ENCODE measurements around the gene FBXO34. TPM values are rescaled to one million over a fixed set of nuclear protein-coding genes. Genes with fewer than 3 reads are reported as not detected.

FBXO34 gene
- total RNA-seq, 2 donors from 2014 or later: 44.1 to 51.6 TPM

DNA sequence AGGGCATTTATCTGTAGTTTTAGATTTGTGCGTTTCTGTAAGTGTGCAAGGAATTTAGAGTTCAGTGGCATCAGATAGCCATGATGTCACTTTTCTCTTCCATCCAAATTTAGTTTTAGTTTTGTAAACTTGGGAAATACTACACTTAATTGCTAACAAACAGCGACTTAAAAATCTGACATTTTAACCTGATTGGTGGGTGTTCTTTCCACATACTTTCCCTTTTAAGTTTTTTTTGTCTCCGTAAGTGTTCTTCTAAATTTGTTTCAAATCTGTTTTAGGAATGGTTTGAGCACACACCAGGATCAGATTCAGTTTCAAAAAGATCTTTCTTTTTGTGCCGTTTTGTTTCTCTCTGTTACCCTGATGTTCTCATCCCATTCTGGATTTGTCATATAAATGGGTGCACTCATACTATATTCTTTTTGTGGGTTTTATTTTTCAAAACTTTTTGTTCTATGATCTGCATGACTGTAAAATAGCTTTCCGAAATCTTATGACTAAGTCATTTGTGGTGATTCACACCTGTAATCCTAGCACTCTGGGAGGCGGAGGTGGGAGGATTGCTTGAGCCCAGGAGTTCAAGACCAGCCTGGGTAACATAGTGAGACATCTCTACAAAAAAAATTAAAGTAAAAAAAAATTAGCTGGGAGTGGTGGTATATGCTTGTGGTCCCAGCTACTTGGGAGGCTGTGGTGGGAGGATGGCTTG lies 58.9 kb downstream of the FBXO34 start:
- H3K9me3 Mint-ChIP-seq: no peaks in the 10 kb centered on the region
- no peak overlapping the region for H3K4me3 ChIP-seq (ENCODE audit: low read length)
- H3K4me3 Mint-ChIP-seq: no peak overlapping the region
- H3K27ac ChIP-seq (ENCODE audit: low read depth, low read length): no peak overlapping the region
- 90 to 95% methylated on average over 3 to 5 of the region's 6 CpGs for WGBS, 2 experiments (ENCODE audit: insufficient coverage in 1 of 2, insufficient read length in 1 of 2)
- H3K9me3 ChIP-seq (ENCODE audit: control insufficient read depth, low read length): no peaks in the 10 kb centered on the region
- no peak overlapping the region for H3K27ac Mint-ChIP-seq
- H3K36me3 Mint-ChIP-seq (ENCODE audit: low read depth): peaks cover 9% of the 10 kb centered on the region
- no peak overlapping the region for H3K9ac ChIP-seq (ENCODE audit: extremely low read depth, low read length, poor library complexity, severe bottlenecking)
- TF ChIP-seq, protein P1, sequence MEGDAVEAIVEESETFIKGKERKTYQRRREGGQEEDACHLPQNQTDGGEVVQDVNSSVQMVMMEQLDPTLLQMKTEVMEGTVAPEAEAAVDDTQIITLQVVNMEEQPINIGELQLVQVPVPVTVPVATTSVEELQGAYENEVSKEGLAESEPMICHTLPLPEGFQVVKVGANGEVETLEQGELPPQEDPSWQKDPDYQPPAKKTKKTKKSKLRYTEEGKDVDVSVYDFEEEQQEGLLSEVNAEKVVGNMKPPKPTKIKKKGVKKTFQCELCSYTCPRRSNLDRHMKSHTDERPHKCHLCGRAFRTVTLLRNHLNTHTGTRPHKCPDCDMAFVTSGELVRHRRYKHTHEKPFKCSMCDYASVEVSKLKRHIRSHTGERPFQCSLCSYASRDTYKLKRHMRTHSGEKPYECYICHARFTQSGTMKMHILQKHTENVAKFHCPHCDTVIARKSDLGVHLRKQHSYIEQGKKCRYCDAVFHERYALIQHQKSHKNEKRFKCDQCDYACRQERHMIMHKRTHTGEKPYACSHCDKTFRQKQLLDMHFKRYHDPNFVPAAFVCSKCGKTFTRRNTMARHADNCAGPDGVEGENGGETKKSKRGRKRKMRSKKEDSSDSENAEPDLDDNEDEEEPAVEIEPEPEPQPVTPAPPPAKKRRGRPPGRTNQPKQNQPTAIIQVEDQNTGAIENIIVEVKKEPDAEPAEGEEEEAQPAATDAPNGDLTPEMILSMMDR (conservative IDR thresholded peaks at IDR 0.05): no peak
- H3K4me1 Mint-ChIP-seq: peaks cover 47% of the 10 kb centered on the region
- peaks cover 36% of the 10 kb centered on the region for H3K36me3 ChIP-seq (ENCODE audit: control insufficient read depth, insufficient read depth, low read length)
- peaks cover 20% of the 10 kb centered on the region for H3K4me1 ChIP-seq (ENCODE audit: control insufficient read depth, insufficient read depth, low read length)
- no peaks in the 10 kb centered on the region for H3K27me3 Mint-ChIP-seq (ENCODE audit: insufficient read depth)
- DNase-seq: no peak
- no peaks in the 10 kb centered on the region for H3K27me3 ChIP-seq (ENCODE audit: control insufficient read depth, insufficient read depth, low read length, poor library complexity, severe bottlenecking)

- Mint-ChIP-seq H3K4me3 (no peak overlapping the region), H3K27me3 (ENCODE audit: insufficient read depth) (no peaks in the 10 kb centered on the region), H3K4me1 (peaks cover 47% of the 10 kb centered on the region), H3K9me3 (no peaks in the 10 kb centered on the region), H3K36me3 (ENCODE audit: low read depth) (peaks cover 12% of the 10 kb centered on the region), H3K27ac (peak overlapping the region; percentile 8)
- TF ChIP-seq, protein P1 (conservative IDR thresholded peaks at IDR 0.05): no peak
- peaks cover 20% of the 10 kb centered on the region for H3K4me1 ChIP-seq (ENCODE audit: control insufficient read depth, insufficient read depth, low read length)
- no peak for DNase-seq
- H3K9ac ChIP-seq (ENCODE audit: extremely low read depth, low read length, poor library complexity, severe bottlenecking): no peak overlapping the region
- no peaks in the 10 kb centered on the region for H3K9me3 ChIP-seq (ENCODE audit: control insufficient read depth, low read length)
- WGBS, 2 experiments (ENCODE audit: insufficient coverage in 1 of 2, insufficient read length in 1 of 2): 89 to 96% methylated on average over 6 of the region's 7 CpGs
- peaks cover 32% of the 10 kb centered on the region for H3K36me3 ChIP-seq (ENCODE audit: control insufficient read depth, insufficient read depth, low read length)
- no peak overlapping the region for H3K4me3 ChIP-seq (ENCODE audit: low read length)
- no peak overlapping the region for H3K27ac ChIP-seq (ENCODE audit: low read depth, low read length)
- no peaks in the 10 kb centered on the region for H3K27me3 ChIP-seq (ENCODE audit: control insufficient read depth, insufficient read depth, low read length, poor library complexity, severe bottlenecking)
Observed at GRCh38 chr14:55332654-55333570, 61.7 kb downstream of the FBXO34 start.

DNA sequence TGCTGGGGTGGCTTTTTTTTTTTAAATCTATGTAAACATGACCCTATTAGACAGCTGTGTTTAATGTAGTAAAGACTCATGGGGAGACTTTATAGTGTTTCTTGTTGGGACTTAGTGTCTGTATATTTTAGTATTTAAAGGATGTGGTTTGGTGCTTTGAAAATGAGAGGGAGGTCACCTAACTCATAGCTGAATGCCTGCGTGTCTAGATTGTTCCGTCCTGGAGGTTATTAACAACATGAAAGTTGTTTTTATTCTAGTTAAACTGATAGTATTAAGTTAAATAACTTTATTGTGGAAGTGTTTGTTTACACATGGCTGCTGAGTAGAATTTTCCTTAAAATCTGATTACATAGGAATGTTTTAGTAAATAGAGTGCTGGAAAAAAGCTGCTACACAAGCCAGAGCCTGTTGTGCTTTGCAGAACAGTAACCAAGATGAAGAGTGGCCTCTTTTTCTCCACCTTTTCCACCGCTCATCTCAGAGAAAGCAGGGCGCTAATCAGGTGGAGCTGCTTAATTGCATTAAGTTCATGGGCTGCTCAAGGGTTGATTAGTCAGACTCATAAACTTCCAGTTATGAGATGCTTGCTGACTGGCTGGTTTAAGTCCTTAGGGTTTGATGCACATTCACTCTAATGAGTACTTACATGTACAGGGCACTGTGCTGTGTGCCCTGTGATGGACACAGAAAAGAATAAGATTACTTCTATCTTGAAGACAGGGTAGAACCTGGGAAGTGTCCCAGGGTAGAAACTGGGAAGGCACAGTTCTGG lies 62.7 kb downstream of the FBXO34 start:
- no peak overlapping the region for H3K27ac ChIP-seq (ENCODE audit: low read depth, low read length)
- Mint-ChIP-seq H3K27me3 (ENCODE audit: insufficient read depth) (no peaks in the 10 kb centered on the region), H3K9me3 (no peaks in the 10 kb centered on the region), H3K27ac (peak overlapping the region; percentile 79), H3K36me3 (ENCODE audit: low read depth) (peaks cover 12% of the 10 kb centered on the region), H3K4me1 (peaks cover 41% of the 10 kb centered on the region), H3K4me3 (no peak overlapping the region)
- no peak for DNase-seq
- TF ChIP-seq, protein P1 (conservative IDR thresholded peaks at IDR 0.05): no peak
- no peak overlapping the region for H3K9ac ChIP-seq (ENCODE audit: extremely low read depth, low read length, poor library complexity, severe bottlenecking)
- H3K9me3 ChIP-seq (ENCODE audit: control insufficient read depth, low read length): no peaks in the 10 kb centered on the region
- H3K4me1 ChIP-seq (ENCODE audit: control insufficient read depth, insufficient read depth, low read length): peaks cover 20% of the 10 kb centered on the region
- H3K4me3 ChIP-seq (ENCODE audit: low read length): no peak overlapping the region
- WGBS, 2 experiments (ENCODE audit: insufficient coverage in 1 of 2, insufficient read length in 1 of 2): 93 to 98% methylated on average over 2 to 4 of the region's 4 CpGs
- no peaks in the 10 kb centered on the region for H3K27me3 ChIP-seq (ENCODE audit: control insufficient read depth, insufficient read depth, low read length, poor library complexity, severe bottlenecking)
- H3K36me3 ChIP-seq (ENCODE audit: control insufficient read depth, insufficient read depth, low read length): peaks cover 31% of the 10 kb centered on the region
